ENCODE measurements around the gene ATXN1. TPM values are rescaled to one million over a fixed set of nuclear protein-coding genes. Genes with fewer than 3 reads are reported as not detected.

The ATXN1 gene
- total RNA-seq, 1 experiment from 2014 or later, result 27.0 TPM

DNA sequence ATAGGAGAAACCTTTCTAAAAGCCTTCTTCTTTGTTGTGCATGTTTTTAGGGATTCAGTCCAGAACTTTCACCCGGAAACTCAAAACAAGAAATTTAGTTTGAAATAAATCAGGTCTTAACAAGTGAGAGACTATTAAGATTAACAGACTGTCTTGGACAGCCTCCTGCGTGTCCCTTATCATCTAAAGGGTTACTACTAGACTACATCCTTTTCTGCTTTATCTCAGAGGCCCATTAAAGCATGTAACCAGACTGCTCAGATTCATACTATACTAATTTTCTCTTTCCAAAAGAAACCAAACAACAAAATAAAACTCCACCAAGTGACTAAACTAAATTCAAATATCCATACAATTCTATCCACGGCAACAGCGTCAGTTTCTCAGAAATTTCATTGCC is 349.1 kb downstream of the ATXN1 start:
- no peaks in the 10 kb centered on the region for H3K79me2 ChIP-seq (ENCODE audit: low read length)
- no peak overlapping the region for H3K27ac ChIP-seq (ENCODE audit: low read length)
- ChIA-PET CTCF (no interaction called here), POLR2A (ENCODE audit: unreplicated experiment) (no interaction called here)
- no peak overlapping the region for H3K9ac ChIP-seq (ENCODE audit: low read length)
- intact Hi-C loops (cut with micrococcal nuclease), result loop anchor here (5.0 kb wide), 1 partner anchor 85 kb away; no protein-coding TSS in a partner anchor
- H3K4me3 ChIP-seq (ENCODE audit: low read length), result no peak overlapping the region
- H3K9me2 ChIP-seq (replicated peaks; ENCODE audit: low read length), result no peaks in the 10 kb centered on the region
- H2AFZ ChIP-seq (ENCODE audit: low read length), result no peak overlapping the region
- ATAC-seq (no peak), DNase-seq (no peak)
- no TSS peak for BruUV-seq (replicated peaks)
- H3K36me3 ChIP-seq (ENCODE audit: low read depth, low read length), result no peaks in the 10 kb centered on the region
- no peaks in the 10 kb centered on the region for H3F3A ChIP-seq (ENCODE audit: low read length, unreplicated experiment)
- H3K27me3 ChIP-seq (ENCODE audit: low read length), result no peaks in the 10 kb centered on the region
- no peaks in the 10 kb centered on the region for H3K9me3 ChIP-seq (ENCODE audit: low read length)
- H4K20me1 ChIP-seq (ENCODE audit: low read length), result no peaks in the 10 kb centered on the region
- TF ChIP-seq, protein P1, sequence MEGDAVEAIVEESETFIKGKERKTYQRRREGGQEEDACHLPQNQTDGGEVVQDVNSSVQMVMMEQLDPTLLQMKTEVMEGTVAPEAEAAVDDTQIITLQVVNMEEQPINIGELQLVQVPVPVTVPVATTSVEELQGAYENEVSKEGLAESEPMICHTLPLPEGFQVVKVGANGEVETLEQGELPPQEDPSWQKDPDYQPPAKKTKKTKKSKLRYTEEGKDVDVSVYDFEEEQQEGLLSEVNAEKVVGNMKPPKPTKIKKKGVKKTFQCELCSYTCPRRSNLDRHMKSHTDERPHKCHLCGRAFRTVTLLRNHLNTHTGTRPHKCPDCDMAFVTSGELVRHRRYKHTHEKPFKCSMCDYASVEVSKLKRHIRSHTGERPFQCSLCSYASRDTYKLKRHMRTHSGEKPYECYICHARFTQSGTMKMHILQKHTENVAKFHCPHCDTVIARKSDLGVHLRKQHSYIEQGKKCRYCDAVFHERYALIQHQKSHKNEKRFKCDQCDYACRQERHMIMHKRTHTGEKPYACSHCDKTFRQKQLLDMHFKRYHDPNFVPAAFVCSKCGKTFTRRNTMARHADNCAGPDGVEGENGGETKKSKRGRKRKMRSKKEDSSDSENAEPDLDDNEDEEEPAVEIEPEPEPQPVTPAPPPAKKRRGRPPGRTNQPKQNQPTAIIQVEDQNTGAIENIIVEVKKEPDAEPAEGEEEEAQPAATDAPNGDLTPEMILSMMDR (conservative IDR thresholded peaks at IDR 0.05; ENCODE audit: low read depth, low read length), result no peak
- no peak overlapping the region for H3K4me2 ChIP-seq (ENCODE audit: low read length)
- peaks cover 6% of the 10 kb centered on the region for H3K4me1 ChIP-seq (ENCODE audit: insufficient read depth, low read length)

DNA sequence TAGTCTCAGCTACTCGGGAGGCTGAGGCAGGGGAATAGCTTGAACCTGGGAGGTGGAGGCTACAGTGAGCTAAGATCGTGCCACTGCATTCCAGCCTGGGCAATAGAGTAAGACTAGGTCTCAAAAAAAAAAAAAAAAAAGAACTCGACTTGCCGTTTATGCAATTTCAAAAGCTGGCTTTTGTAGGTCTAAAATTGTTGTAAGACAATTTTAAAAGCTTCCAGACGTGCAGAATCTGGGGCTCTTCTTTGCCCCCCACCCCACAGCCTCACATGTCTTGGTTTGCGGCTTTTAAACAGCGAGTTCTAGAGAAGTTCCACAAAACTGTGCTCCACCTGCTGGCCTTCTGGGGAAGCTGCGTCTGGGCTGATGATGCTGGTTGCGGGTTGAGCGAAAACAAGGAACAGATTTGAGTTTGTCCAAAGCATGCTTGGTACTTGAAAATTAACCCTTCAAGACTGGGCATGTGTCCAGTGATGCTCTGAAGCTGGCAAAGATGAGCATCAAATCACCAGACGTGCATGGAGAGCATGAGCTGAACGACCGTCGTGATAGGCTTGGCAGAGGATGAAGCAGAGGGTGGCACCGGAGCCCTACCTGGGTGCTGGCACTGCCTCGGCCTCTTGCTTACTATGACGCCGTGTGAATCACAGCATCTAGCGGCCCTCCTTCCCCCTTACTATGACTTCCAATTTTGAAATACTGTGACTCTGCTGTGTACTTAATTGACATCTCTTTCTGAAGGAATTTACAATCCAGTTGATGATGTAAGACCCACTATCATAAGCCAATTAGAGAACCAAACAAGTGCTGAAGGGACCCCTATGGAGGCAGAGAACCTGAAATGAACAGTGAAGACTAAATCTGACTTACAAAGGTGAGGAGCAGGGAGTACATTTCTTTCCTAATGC is 351.5 kb downstream of the ATXN1 start:
- POLR2A ChIA-PET (ENCODE audit: unreplicated experiment), result no interaction called here
- intact Hi-C loops (cut with micrococcal nuclease), result loop anchor here (1.0 to 5.0 kb wide), 3 partner anchors 77 to 342 kb away; no protein-coding TSS in a partner anchor

DNA sequence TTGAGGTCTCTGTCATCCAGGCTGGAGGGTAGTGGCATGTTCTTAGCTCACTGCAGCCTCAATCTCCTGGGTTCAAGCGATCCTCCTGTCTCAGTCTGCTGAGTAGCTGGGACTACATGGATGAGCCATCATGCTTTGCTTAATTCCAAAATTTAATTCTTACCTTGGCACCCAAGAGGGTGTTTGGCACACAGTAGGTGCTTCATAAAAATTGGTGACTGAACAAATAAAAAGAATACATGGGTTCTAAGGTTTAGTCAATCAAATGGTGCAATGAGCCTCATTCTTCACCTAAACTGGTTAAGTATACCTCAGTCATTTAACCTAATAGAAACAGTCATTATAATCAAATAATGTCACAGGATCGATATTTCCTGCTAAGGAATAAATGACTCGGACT is 352.5 kb downstream of the ATXN1 start:
- intact Hi-C loops (cut with micrococcal nuclease), result loop anchor here (1.0 kb wide), 1 partner anchor 76 kb away; no protein-coding TSS in a partner anchor
- Histone ChIP-seq H3K27ac (ENCODE audit: low read length) (no peak overlapping the region), H4K20me1 (ENCODE audit: low read length) (no peaks in the 10 kb centered on the region), H3K36me3 (ENCODE audit: low read depth, low read length) (no peaks in the 10 kb centered on the region), H3K27me3 (ENCODE audit: low read length) (no peaks in the 10 kb centered on the region), H3K4me3 (ENCODE audit: low read length) (no peak overlapping the region), H3K79me2 (ENCODE audit: low read length) (no peaks in the 10 kb centered on the region), H3K9me2 (replicated peaks; ENCODE audit: low read length) (no peaks in the 10 kb centered on the region), H3K4me1 (ENCODE audit: insufficient read depth, low read length) (peaks cover 15% of the 10 kb centered on the region), H3K4me2 (ENCODE audit: low read length) (no peak overlapping the region), H2AFZ (ENCODE audit: low read length) (no peak overlapping the region), H3F3A (ENCODE audit: low read length, unreplicated experiment) (no peaks in the 10 kb centered on the region), H3K9ac (ENCODE audit: low read length) (no peak overlapping the region), H3K9me3 (ENCODE audit: low read length) (no peaks in the 10 kb centered on the region)
- CTCF ChIA-PET, result interaction anchor here (1.5 kb wide), 1 partner anchor 77 kb away, joined by 17 read pairs; no protein-coding TSS in a partner anchor
- no TSS peak for BruUV-seq (replicated peaks)
- no peak for DNase-seq
- no peak for TF ChIP-seq EZH2 (IDR thresholded peaks at IDR 0.05; ENCODE audit: low read length, unreplicated experiment)
- TF ChIP-seq, protein P1 (conservative IDR thresholded peaks at IDR 0.05; ENCODE audit: low read depth, low read length), result no peak
- TF ChIP-seq EZH2phosphoT487 (IDR thresholded peaks at IDR 0.05; ENCODE audit: borderline replicate concordance, low read length), result no peak
- POLR2A ChIA-PET (ENCODE audit: unreplicated experiment), result no interaction called here
- no peak for ATAC-seq

More for the DNA sequence above, 351.5 kb downstream of the ATXN1 start:
- Histone ChIP-seq H3K4me3 (ENCODE audit: low read length) (peak overlapping the region; percentile 54), H2AFZ (ENCODE audit: low read length) (peak overlapping the region; percentile 77), H3K36me3 (ENCODE audit: low read depth, low read length) (no peaks in the 10 kb centered on the region), H3K27ac (ENCODE audit: low read length) (peak overlapping the region; percentile 10; the same call in 1 of the 2 replicates), H3K27me3 (ENCODE audit: low read length) (no peaks in the 10 kb centered on the region), H3K4me1 (ENCODE audit: insufficient read depth, low read length) (peaks cover 15% of the 10 kb centered on the region), H4K20me1 (ENCODE audit: low read length) (no peaks in the 10 kb centered on the region), H3F3A (ENCODE audit: low read length, unreplicated experiment) (no peaks in the 10 kb centered on the region), H3K4me2 (ENCODE audit: low read length) (peak overlapping the region; percentile 80), H3K9ac (ENCODE audit: low read length) (0 out of 2 replicates have a peak overlapping the region, but pooled peaks have one; percentile 1), H3K9me3 (ENCODE audit: low read length) (no peaks in the 10 kb centered on the region), H3K9me2 (replicated peaks; ENCODE audit: low read length) (no peaks in the 10 kb centered on the region), H3K79me2 (ENCODE audit: low read length) (no peaks in the 10 kb centered on the region)
- CTCF ChIA-PET, result interaction anchor here (0.5 to 1.5 kb wide), 6 partner anchors 11 to 677 kb away, joined by 3 to 17 read pairs (median 5); no protein-coding TSS in a partner anchor
- ATAC-seq (peak; percentile 97), DNase-seq (peak; percentile 83)
- no TSS peak for BruUV-seq (replicated peaks)
- TF ChIP-seq EZH2phosphoT487 (IDR thresholded peaks at IDR 0.05; ENCODE audit: borderline replicate concordance, low read length), result no peak
- TF ChIP-seq, protein P1 (conservative IDR thresholded peaks at IDR 0.05; ENCODE audit: low read depth, low read length), result peak; percentile 94

Data from PC-3 (cell line).